GM10248 (cell line): Measurements from ENCODE around the gene TEX261.
A peak's percentile ranks its signal among the peaks of the same experiment; 100 is the strongest.
"Not testable (repeated sequence)": the region's sequence is repeated elsewhere in the genome, so short reads cannot be mapped to it uniquely, and the experiment has no call there.

Experiments
- CTCF ChIA-PET: fragments of 300-600 bp; sonication (Branson Sonifier 250); formaldehyde crosslinking; extraction: SDS; loops from one replicate; lab custom pipeline; 2021; ENCODE audit warnings: antibody characterized with exemption; lab: Yijun Ruan, JAX
- POLR2A ChIA-PET: fragments of 350-650 bp; sonication (Branson Sonifier 250); formaldehyde crosslinking; extraction: SDS; loops from one replicate; lab custom pipeline; 2020; ENCODE audit warnings: antibody characterized with exemption; lab: Yijun Ruan, JAX
- DNase-seq: peaks from one replicate; pipeline ENCODE4 v3.0.0; 2012; ENCODE audit errors: extremely low spot score
- CTCF ChIP-seq: IDR thresholded peaks from 2 replicates; pipeline ENCODE4 v1.5.1; 2012; ENCODE audit warnings: mild to moderate bottlenecking, low read depth; ENCODE audit errors: extremely low read depth, missing control alignments, control extremely low read depth

Gene TEX261

GRCh38 chr2:70994699-70995425 is at the start of gene TEX261:
TSS of gene TEX261 (minus strand) at chr2:70994873. CDS start at chr2:70994757, 116 bp downstream.
- DNase-seq, result peak; percentile 93
- CTCF ChIA-PET, result interaction anchor here (1.0 to 2.9 kb wide), 4 partner anchors 11 to 77 kb away, joined by 3 to 32 read pairs (median 4); no protein-coding TSS in a partner anchor
- TF ChIP-seq CTCF, result peak; percentile 97
- POLR2A ChIA-PET, result no interaction called here

- ChIA-PET POLR2A (no interaction called here), CTCF (no interaction called here)
- no peak for DNase-seq
- no peak for TF ChIP-seq CTCF
Measured at GRCh38 chr2:71043531-71044407, 49.1 kb upstream of the TEX261 start.

- CTCF ChIA-PET, result no interaction called here
- no peak for TF ChIP-seq CTCF
- DNase-seq, result no peak
- POLR2A ChIA-PET, result no interaction called here
Measured at GRCh38 chr2:71042287-71042686, 47.6 kb upstream of the TEX261 start.

- POLR2A ChIA-PET, CTCF ChIA-PET, DNase-seq: not testable (repeated sequence)
Measured at GRCh38 chr2:71036296-71036695, 41.6 kb upstream of the TEX261 start.

- peak; percentile 17 for DNase-seq
- POLR2A ChIA-PET, result not testable (repeated sequence)
- peak; percentile 46 for TF ChIP-seq CTCF
- CTCF ChIA-PET, result interaction anchor here (0.9 to 2.0 kb wide), 6 partner anchors 22 to 131 kb away, joined by 3 to 8 read pairs (median 4); no protein-coding TSS in a partner anchor
Measured at GRCh38 chr2:71023553-71024243, 29.0 kb upstream of the TEX261 start.

GRCh38 chr2:71021394-71021793 is 26.7 kb upstream of the TEX261 start:
- DNase-seq, POLR2A ChIA-PET: not testable (repeated sequence)
- CTCF ChIA-PET, result interaction anchor here (1.3 to 2.5 kb wide), 4 partner anchors 20 to 135 kb away, joined by 3 to 9 read pairs (median 4); no protein-coding TSS in a partner anchor

GRCh38 chr2:71019989-71020388 is 25.3 kb upstream of the TEX261 start:
- DNase-seq, POLR2A ChIA-PET: not testable (repeated sequence)
- CTCF ChIA-PET, result interaction anchor here (1.0 to 2.5 kb wide), 3 partner anchors 19 to 490 kb away, joined by 3 to 9 read pairs (median 5); no protein-coding TSS in a partner anchor
